ENCODE results near the gene RXRA. TPM values are rescaled to one million over a fixed set of nuclear protein-coding genes. Genes with fewer than 3 reads are reported as not detected.

RXRA gene
- total and polyA plus RNA-seq, 2 of the 4 experiments (the other 2 are of a cell fraction): 7.5 to 17.9 TPM

DNA sequence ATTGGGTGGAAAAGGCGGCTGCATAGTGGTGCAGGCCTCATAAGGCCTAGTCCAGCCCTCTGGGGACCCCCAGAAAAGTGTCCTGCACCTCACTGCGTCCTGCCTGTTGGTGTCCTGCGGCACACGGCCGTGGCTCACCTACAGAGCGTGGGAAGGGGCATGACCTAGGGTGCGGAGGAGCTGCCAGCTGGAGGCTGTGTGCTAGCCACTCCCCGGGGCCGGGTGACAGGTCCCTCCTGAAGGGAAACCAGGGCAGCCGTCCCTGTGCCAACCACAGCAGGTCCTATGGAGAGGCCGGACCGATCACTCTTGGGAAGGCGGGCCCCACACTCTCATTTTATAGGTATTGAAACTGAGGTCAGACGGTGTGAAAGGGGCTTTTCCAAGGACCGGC lies 150.7 kb downstream of the RXRA start (continued):
- TF ChIP-seq RAD21 (IDR thresholded peaks at IDR 0.05; ENCODE audit: low read length) (no peak), RFX5 (IDR thresholded peaks at IDR 0.05; ENCODE audit: low read depth, low read length) (no peak)

DNA sequence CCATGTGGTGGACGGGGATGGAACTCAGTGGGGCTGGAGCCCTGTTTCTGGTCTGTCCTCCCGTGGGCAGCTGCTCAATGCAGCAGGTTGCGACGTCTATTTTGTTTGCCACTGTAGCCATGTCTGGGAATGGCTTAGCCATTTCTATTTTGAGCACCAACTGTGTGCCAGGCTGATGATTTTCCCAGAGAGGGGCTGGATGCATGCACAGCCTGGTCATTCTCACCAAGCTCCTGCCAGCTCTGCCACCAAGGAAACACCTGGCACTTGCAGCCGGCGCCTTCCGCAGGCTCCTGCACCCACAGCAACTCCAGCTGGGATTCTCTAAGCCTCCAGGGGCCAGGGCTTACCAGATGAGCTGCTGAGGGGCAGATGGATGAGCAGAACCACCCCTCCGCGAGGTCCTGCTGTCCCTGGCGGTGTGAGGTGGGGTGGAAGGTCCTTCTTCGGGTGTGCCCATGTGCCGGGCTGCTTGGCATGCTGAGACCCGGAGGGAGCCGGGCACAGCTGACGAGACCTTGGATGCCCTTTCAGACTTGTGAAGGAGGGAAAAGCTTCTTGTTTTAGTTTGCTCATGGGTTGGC lies 151.2 kb downstream of the RXRA start:
- Histone ChIP-seq H4K91ac (ENCODE audit: insufficient read depth, low read depth, low read length) (no peak overlapping the region), H3K4me3 (ENCODE audit: insufficient read depth, low read depth, low read length) (no peak overlapping the region), H3K4me1 (ENCODE audit: control insufficient read depth, insufficient read depth, low read length) (peaks cover 22% of the 10 kb centered on the region), H3K23ac (ENCODE audit: low read depth, low read length) (no peak overlapping the region), H2AK9ac (replicated peaks; ENCODE audit: low read depth, low read length, poor library complexity) (peak overlapping the region; percentile 48), H2BK20ac (ENCODE audit: low read depth, low read length) (no peak overlapping the region), H3K56ac (ENCODE audit: extremely low read depth, insufficient read depth, low read length) (no peak overlapping the region), H3K9me1 (ENCODE audit: insufficient read depth, low read length) (0 out of 2 replicates have a peak, but pooled peaks cover 7% of the 10 kb centered on the region), H4K8ac (ENCODE audit: low read depth in 2 of 2, low read length in 2 of 2) (no peak overlapping the region), H3K9me3 (ENCODE audit: control insufficient read depth, insufficient read depth, low read length) (no peaks in the 10 kb centered on the region; the same call in 1 of the 2 replicates), H3K9ac (ENCODE audit: low read depth, low read length) (no peak overlapping the region), H3K4ac (ENCODE audit: low read depth, low read length) (no peak overlapping the region; the same call in 1 of the 2 replicates), H3K27ac (ENCODE audit: insufficient read depth, low read length) (no peak overlapping the region), H4K5ac (ENCODE audit: low read depth, low read length) (no peak overlapping the region), H3K14ac (replicated peaks; ENCODE audit: low read depth, low read length) (no peak overlapping the region), H3K18ac (ENCODE audit: low read depth, low read length) (no peak overlapping the region), H2AFZ (replicated peaks; ENCODE audit: low read length, poor library complexity) (peak overlapping the region; percentile 23), H3K4me2 (ENCODE audit: low read depth, low read length) (no peak overlapping the region), H2AK5ac (ENCODE audit: low read depth, low read length) (peak overlapping the region; percentile 24; the same call in 1 of the 2 replicates), H2BK15ac (ENCODE audit: low read depth, low read length) (no peak overlapping the region), H4K20me1 (ENCODE audit: insufficient read depth, low read length) (no peaks in the 10 kb centered on the region), H2BK120ac (ENCODE audit: low read depth, low read length) (no peak overlapping the region), H3K36me3 (ENCODE audit: control insufficient read depth, insufficient read depth, low read length) (no peaks in the 10 kb centered on the region), H3K27me3 (ENCODE audit: control insufficient read depth, insufficient read depth, low read length) (no peaks in the 10 kb centered on the region), H2BK5ac (ENCODE audit: low read depth, low read length, poor library complexity, severe bottlenecking) (no peak overlapping the region), H3K79me1 (ENCODE audit: low read depth in 1 of 2, low read length in 2 of 2) (no peaks in the 10 kb centered on the region)
- dilution Hi-C loops (cut with HindIII; ENCODE audit: low sequenced_read_pairs, unreplicated experiment): no loop called here
- ATAC-seq (ENCODE audit: low read depth): no peak
- CTCF ChIA-PET: no interaction called here
- WGBS, 2 experiments (ENCODE audit: extremely low coverage in 2 of 2, insufficient read length in 1 of 2): 93% methylated on average over 6 of the region's 15 CpGs; no CpG with 5 or more reads in 1 of the 2 experiments
- intact Hi-C loops (cut with micrococcal nuclease): no loop called here
- POLR2A ChIA-PET (ENCODE audit: unreplicated experiment): no interaction called here
- BruUV-seq (replicated peaks): no TSS peak
- in situ Hi-C loops (cut with MboI; ENCODE audit: low sequenced_read_pairs): no loop called here
- DNase-seq: no peak
- TF ChIP-seq RFX5 (IDR thresholded peaks at IDR 0.05; ENCODE audit: low read depth, low read length) (no peak), MAZ (IDR thresholded peaks at IDR 0.05; ENCODE audit: borderline replicate concordance, low read depth, low read length) (no peak), FOS (IDR thresholded peaks at IDR 0.05; ENCODE audit: low read depth, low read length) (no peak), POLR2A (IDR thresholded peaks at IDR 0.05; ENCODE audit: low read depth, low read length) (no peak), SMC3 (IDR thresholded peaks at IDR 0.05; ENCODE audit: low read depth, low read length) (no peak), RCOR1 (IDR thresholded peaks at IDR 0.05; ENCODE audit: insufficient replicate concordance, low read length) (no peak), RAD21 (IDR thresholded peaks at IDR 0.05; ENCODE audit: low read length) (no peak), BHLHE40 (IDR thresholded peaks at IDR 0.05; ENCODE audit: low read depth, low read length) (no peak), CHD1 (IDR thresholded peaks at IDR 0.05; ENCODE audit: low read depth, low read length) (no peak), NFE2L2 (IDR thresholded peaks at IDR 0.05; ENCODE audit: low read depth, low read length) (no peak)
- TF ChIP-seq, protein P1, sequence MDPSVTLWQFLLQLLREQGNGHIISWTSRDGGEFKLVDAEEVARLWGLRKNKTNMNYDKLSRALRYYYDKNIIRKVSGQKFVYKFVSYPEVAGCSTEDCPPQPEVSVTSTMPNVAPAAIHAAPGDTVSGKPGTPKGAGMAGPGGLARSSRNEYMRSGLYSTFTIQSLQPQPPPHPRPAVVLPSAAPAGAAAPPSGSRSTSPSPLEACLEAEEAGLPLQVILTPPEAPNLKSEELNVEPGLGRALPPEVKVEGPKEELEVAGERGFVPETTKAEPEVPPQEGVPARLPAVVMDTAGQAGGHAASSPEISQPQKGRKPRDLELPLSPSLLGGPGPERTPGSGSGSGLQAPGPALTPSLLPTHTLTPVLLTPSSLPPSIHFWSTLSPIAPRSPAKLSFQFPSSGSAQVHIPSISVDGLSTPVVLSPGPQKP (IDR thresholded peaks at IDR 0.05; ENCODE audit: borderline replicate concordance, low read depth, low read length): no peak
- TF ChIP-seq, protein P2, sequence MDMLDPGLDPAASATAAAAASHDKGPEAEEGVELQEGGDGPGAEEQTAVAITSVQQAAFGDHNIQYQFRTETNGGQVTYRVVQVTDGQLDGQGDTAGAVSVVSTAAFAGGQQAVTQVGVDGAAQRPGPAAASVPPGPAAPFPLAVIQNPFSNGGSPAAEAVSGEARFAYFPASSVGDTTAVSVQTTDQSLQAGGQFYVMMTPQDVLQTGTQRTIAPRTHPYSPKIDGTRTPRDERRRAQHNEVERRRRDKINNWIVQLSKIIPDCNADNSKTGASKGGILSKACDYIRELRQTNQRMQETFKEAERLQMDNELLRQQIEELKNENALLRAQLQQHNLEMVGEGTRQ (IDR thresholded peaks at IDR 0.05; ENCODE audit: low read depth, low read length): no peak
- TF ChIP-seq, protein P3, sequence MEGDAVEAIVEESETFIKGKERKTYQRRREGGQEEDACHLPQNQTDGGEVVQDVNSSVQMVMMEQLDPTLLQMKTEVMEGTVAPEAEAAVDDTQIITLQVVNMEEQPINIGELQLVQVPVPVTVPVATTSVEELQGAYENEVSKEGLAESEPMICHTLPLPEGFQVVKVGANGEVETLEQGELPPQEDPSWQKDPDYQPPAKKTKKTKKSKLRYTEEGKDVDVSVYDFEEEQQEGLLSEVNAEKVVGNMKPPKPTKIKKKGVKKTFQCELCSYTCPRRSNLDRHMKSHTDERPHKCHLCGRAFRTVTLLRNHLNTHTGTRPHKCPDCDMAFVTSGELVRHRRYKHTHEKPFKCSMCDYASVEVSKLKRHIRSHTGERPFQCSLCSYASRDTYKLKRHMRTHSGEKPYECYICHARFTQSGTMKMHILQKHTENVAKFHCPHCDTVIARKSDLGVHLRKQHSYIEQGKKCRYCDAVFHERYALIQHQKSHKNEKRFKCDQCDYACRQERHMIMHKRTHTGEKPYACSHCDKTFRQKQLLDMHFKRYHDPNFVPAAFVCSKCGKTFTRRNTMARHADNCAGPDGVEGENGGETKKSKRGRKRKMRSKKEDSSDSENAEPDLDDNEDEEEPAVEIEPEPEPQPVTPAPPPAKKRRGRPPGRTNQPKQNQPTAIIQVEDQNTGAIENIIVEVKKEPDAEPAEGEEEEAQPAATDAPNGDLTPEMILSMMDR (conservative IDR thresholded peaks at IDR 0.05; ENCODE audit: low read depth, low read length): no peak
